Right ventricle myocardium superior (tissue), 1 donor: Measurements from ENCODE around the gene TNFSF9. TPM values are rescaled to one million over a fixed set of nuclear protein-coding genes. Genes with fewer than 3 reads are reported as not detected.
A peak's percentile ranks its signal among the peaks of the same experiment; 100 is the strongest.
"Not testable (repeated sequence)": the region's sequence is repeated elsewhere in the genome, so short reads cannot be mapped to it uniquely, and the experiment has no call there.

Source experiments
- ATAC-seq: fragments of 200-7000 bp; cut with Tn5 transposase; one replicate; pipeline ENCODE4 v1.9.1; 2020; ENCODE audit warnings: mild to moderate bottlenecking; ENCODE audit not compliant: poor library complexity
- DNase-seq: peaks from one replicate; pipeline ENCODE4 v3.0.0-alpha.2; 2020
- intact Hi-C: fragments of 100-400 bp; cut with DNase I; formaldehyde crosslinking; loops from one replicate; pipeline ENCODE4 v1.11.2; 2022
- total RNA-seq: library from RNA; stranded (reverse); fragmentation: NEBNext Ultra II Directional; extraction: Animal tissue kit (Norgen Biotek cat#: 25700); gene quantifications from one replicate; pipeline ENCODE4 v1.2.1, GENCODE V29; 2021
- donor health status: DM: no; HTN: yes; CAD: no; lungs with severe emphysema.

TNFSF9 gene
- total RNA-seq, 1 donor from 2014 or later: 0.51 TPM

DNA sequence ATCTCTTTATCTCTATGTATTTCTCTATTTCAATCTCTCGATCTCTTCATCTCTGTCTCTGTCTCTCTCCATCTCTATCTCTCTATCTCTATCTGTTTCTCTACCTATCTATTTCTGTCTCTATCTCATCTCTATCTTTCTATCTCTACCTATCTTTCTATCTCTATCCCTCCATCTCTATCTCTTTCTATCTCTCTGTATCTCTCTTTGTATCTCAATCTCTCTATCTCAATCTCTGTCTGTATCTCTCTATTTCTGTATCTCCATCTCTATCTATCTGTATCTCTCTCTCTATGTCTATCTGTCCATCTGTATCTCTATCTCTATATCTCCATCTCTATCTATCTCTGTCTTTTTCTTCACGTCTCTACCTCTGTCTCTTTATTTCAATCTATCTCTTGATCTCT, 25.2 kb downstream of the TNFSF9 start:
- intact Hi-C loops: no loop called here
- no peak for DNase-seq
- ATAC-seq: no peak

GRCh38 chr19:6556480-6557195, 25.8 kb downstream of the TNFSF9 start:
- ATAC-seq (no peak), DNase-seq (no peak)
- intact Hi-C loops: no loop called here

GRCh38 chr19:6562437-6562836, 31.6 kb downstream of the TNFSF9 start:
- ATAC-seq, DNase-seq, intact Hi-C loops: not testable (repeated sequence)

DNA sequence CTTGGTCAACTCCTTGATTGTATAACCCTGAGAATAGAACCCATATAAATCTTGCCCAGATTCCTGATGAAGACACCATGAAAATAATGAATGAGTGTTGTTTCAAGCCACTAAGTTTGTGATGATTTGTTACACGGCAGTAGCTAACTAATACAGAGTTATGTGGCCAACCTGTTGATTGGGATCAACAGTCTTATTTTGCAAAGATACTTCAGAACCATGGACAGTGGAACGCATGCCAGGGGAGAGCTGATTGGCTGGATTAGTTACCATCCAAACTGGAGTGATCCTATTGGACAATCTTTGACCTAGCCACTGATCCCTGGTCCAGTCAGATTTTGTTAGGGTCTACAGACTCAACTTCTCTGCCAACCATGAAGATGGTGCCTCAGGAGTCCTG, 33.6 kb downstream of the TNFSF9 start:
- DNase-seq (no peak), ATAC-seq (no peak)
- intact Hi-C loops: no loop called here

- ATAC-seq, DNase-seq, intact Hi-C loops: not testable (repeated sequence)
Measured at GRCh38 chr19:6566727-6567126, 35.9 kb downstream of the TNFSF9 start.

- no peak for ATAC-seq
- intact Hi-C loops: no loop called here
- DNase-seq: no peak
Measured at GRCh38 chr19:6568010-6568526, 37.2 kb downstream of the TNFSF9 start.

GRCh38 chr19:6568816-6569215, 38.0 kb downstream of the TNFSF9 start:
- ATAC-seq: no peak
- intact Hi-C loops: no loop called here
- DNase-seq: no peak

DNA sequence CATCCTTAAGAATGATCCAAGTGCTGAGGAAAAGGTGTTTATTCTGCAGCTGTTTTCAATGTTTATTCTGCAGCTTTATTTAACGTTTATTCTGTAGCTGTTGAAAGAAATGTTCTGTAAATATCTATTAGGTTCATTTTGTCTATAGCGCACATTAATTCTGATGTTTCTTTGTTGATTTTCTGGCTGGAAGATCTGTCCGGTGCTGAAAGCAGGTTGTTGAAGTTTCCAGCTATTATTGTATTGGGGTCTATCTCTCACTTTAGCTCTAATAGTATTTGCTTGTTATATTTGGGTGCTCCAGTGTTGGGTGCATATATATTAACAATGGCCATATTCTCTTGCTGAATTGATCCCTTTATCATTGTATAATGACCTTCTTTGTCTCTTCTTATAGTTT, 39.9 kb downstream of the TNFSF9 start:
- ATAC-seq (no peak), DNase-seq (no peak)
- intact Hi-C loops: no loop called here

DNA sequence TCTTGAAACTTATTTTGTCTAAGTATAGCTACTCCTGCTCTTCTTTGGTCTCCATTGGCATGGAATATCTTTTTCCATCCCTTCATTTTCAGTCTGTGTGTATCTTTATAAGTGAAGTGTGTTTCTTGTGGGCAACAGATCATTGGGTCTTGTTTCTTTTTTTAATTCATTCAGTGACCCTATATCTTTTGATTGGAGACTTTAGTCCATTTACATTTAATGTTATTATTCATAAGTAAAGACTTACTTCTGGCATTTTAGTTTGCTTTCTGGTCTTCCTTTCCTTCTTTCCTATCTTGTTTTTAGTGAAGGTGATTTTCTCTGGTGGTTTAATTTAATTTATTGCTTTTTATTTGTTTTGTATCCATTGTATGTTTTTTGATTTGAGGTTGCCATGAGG, 40.3 kb downstream of the TNFSF9 start:
- DNase-seq: no peak
- ATAC-seq: no peak
- intact Hi-C loops: no loop called here

- intact Hi-C loops: no loop called here
- DNase-seq (peak; percentile 57), ATAC-seq (peak; percentile 59)
Measured at GRCh38 chr19:6572217-6572616, 41.4 kb downstream of the TNFSF9 start.

GRCh38 chr19:6573350-6573749, 42.5 kb downstream of the TNFSF9 start:
- no peak for DNase-seq
- intact Hi-C loops: no loop called here
- ATAC-seq: no peak

DNA sequence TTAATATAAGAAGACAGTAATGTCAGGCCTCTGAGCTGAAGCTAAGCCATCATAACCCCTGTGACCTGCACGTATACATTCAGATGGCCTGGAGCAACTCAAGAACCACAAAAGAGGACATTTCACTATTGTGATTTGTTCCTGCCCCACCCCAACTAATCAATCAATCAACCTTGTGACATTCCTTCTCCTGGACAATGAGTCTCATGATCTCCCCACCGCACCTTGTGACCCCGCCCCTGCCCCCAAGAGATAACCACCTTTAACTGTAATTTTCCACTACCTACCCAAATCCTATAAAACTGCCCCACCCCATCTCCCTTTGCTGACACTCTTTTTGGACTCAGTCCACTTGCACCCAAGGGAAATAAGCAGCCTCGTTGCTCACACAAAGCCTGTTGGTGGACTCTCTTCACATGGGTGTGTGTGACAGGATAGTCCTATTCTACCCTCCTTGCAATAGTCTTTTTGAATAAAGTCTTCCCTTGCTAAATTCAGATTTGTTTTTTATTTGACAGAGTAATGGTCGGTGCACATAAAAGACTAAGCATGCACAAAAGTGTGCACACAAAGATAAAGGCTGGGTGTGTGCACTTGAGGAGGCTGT, 46.1 kb downstream of the TNFSF9 start:
- no peak for ATAC-seq
- intact Hi-C loops: no loop called here
- no peak for DNase-seq

DNA sequence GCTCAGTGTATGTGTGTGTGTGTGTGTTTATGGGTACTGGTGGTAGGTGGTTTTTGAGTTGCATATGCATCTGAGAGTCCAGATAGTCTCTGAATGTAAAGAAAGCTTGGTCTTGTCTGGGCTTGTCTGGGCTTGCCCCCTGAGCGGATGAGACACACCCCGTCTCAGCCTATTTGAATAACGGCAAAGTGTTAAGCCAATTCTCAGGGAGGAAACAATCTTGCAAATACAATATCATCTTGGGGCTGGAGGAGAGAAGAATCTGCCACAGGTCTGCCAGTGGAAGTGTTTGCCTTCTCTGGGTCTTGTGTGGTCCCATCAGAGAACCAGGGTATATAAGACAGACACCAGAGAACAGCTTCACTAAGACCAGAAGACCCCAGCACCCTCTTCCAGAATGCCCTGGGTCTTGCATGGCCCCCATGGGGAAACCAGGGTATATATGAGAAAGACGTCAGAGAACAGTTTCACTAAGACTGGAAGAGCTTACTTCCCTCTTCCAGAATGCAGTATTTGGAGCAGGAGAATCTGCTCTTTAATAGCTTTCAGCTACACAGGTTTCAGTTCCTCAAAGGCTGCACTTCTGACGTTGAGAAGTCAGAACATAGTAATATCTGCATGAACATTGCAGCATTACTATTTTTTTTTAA, 46.8 kb downstream of the TNFSF9 start:
- DNase-seq (no peak), ATAC-seq (peak; percentile 48)
- intact Hi-C loops: no loop called here

- ATAC-seq (no peak), DNase-seq (no peak)
- intact Hi-C loops: no loop called here
Measured at GRCh38 chr19:6579450-6580178, 48.8 kb downstream of the TNFSF9 start.

DNA sequence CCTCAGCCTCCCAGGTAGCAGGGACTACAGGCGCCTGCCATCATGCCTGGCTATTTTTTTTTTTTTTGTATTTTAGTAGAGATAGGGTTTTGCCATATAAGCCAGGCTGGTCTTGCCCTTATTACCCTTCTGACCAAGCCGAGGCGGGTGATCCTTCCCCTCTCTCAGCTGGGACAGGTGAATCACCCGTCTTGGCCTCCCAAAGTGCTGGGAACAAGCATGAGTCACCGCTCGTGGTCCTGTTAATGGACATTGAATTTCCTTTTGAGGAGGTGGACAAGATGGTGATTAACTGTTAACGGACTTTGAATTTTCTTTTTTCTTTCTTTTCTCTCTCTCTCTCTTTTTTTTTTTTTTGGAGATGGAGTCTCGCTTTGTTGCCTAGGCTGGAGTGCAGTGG, 49.5 kb downstream of the TNFSF9 start:
- intact Hi-C loops: no loop called here
- ATAC-seq (no peak), DNase-seq (no peak)

- intact Hi-C loops, ATAC-seq, DNase-seq: not testable (repeated sequence)
Measured at GRCh38 chr19:6582515-6583484, 52.0 kb downstream of the TNFSF9 start.
